ENCODE data around the gene RASGRP3. TPM values are rescaled to one million over a fixed set of nuclear protein-coding genes. Genes with fewer than 3 reads are reported as not detected.

RASGRP3 gene
- total and polyA plus RNA-seq, 2 of the 13 experiments (the other 11 are each of a cell fraction or from before 2014, with no cell fraction given), result 0.01 TPM; not detected in 1

- Histone ChIP-seq H3K4me2 (ENCODE audit: low read depth, low read length) (no peak overlapping the region), H3K9me3 (ENCODE audit: low read length) (peaks cover 15% of the 10 kb centered on the region; the same call in 1 of the 2 replicates), H3K27me3 (ENCODE audit: control insufficient read depth in 1 of 2, insufficient read depth in 2 of 2, low read length in 2 of 2) (0 out of 5 replicates have a peak, but pooled peaks cover 0 to 5% of the 10 kb centered on the region in 2 experiments), H3K4me1 (ENCODE audit: insufficient read depth, low read length) (0 out of 2 replicates have a peak, but pooled peaks cover 3% of the 10 kb centered on the region), H3K9ac (ENCODE audit: insufficient read depth, low read depth, low read length) (no peak overlapping the region), H3K27ac (ENCODE audit: extremely low read length, insufficient read depth, low read length) (no peak overlapping the region), H3K4me3 (replicated peaks in 1 of 3; ENCODE audit: insufficient read depth in 1 of 3, low read depth in 2 of 3, low read length in 3 of 3) (no peak overlapping the region), H2AFZ (ENCODE audit: low read length) (no peak overlapping the region), H3K36me3 (replicated peaks in 1 of 2; ENCODE audit: control insufficient read depth in 1 of 2, insufficient read depth in 2 of 2, low read length in 2 of 2) (no peaks in the 10 kb centered on the region), H3K79me2 (ENCODE audit: insufficient read depth, low read length) (no peaks in the 10 kb centered on the region), H4K20me1 (ENCODE audit: insufficient read depth, low read length) (no peaks in the 10 kb centered on the region)
- no TSS peak for BruUV-seq (replicated peaks)
- FAIRE-seq (no peak), DNase-seq (ENCODE audit: low spot score) (no peak), ATAC-seq (no peak)
- 20% methylated on average over 8 of the region's 8 CpGs for WGBS (ENCODE audit: low lambda C conversion rate)
- in situ Hi-C loops (cut with HindIII; ENCODE audit: extremely low pct_ligation_motif_present, low pct_unique_long_range_greater_than_20kb), result no loop called here
- ChIA-PET POLR2A (no interaction called here), CTCF (ENCODE audit: low intra/inter-chr PET ratio, low total read pairs) (no interaction called here)
- intact Hi-C loops (cut with micrococcal nuclease; ENCODE audit: unreplicated experiment), result no loop called here
- no peak for TF ChIP-seq ZNF30 (CRISPR knock-in tag; IDR thresholded peaks at IDR 0.05)
- TF ChIP-seq U2AF1 (optimal IDR thresholded peaks at IDR 0.05; ENCODE audit: low read depth, low read length), result no peak
- no peak for TF ChIP-seq ONECUT2 (CRISPR knock-in tag; IDR thresholded peaks at IDR 0.05)
- TF ChIP-seq ZNF607 (CRISPR knock-in tag; IDR thresholded peaks at IDR 0.05; ENCODE audit: borderline replicate concordance), result no peak
- TF ChIP-seq ZNF121 (CRISPR knock-in tag; IDR thresholded peaks at IDR 0.05), result no peak
- no peak for TF ChIP-seq HOXD1 (CRISPR knock-in tag; IDR thresholded peaks at IDR 0.05)
- no peak for TF ChIP-seq ZNF609 (CRISPR knock-in tag; IDR thresholded peaks at IDR 0.05; ENCODE audit: borderline replicate concordance)
- no peak for TF ChIP-seq ZNF558 (CRISPR knock-in tag; IDR thresholded peaks at IDR 0.05; ENCODE audit: borderline replicate concordance)
Measured at GRCh38 chr2:33488715-33489540, 12.5 kb downstream of the RASGRP3 start.
